GM10847 (cell line): ENCODE data around the gene DCP1B.

Experiments
- POLR2A ChIP-seq: IDR thresholded peaks from 2 replicates; pipeline ENCODE4 v1.6.1; 2011; ENCODE audit not compliant: insufficient read length; ENCODE audit errors: extremely low read depth

Gene DCP1B

GRCh38 chr12:1924996-1925683 lies 79.1 kb downstream of the DCP1B start:
- TF ChIP-seq POLR2A: no peak

GRCh38 chr12:1922985-1923384 lies 81.3 kb downstream of the DCP1B start:
- no peak for TF ChIP-seq POLR2A

GRCh38 chr12:1922075-1922709 lies 82.1 kb downstream of the DCP1B start:
- no peak for TF ChIP-seq POLR2A

- no peak for TF ChIP-seq POLR2A
Measured at GRCh38 chr12:1920971-1921370, 83.3 kb downstream of the DCP1B start.

- TF ChIP-seq POLR2A: no peak
Measured at GRCh38 chr12:1920436-1920835, 83.8 kb downstream of the DCP1B start.

GRCh38 chr12:1919763-1920162 lies 84.5 kb downstream of the DCP1B start:
- no peak for TF ChIP-seq POLR2A

- TF ChIP-seq POLR2A: no peak
Measured at GRCh38 chr12:1919284-1919683, 85.0 kb downstream of the DCP1B start.

GRCh38 chr12:1918884-1919236 lies 85.4 kb downstream of the DCP1B start:
- no peak for TF ChIP-seq POLR2A

GRCh38 chr12:1918081-1918883 lies 86.0 kb downstream of the DCP1B start, which contains the start of gene CACNA2D4:
CACNA2D4 (minus strand) TSS chr12:1918652; CDS start chr12:1918473, 179 bp downstream.
- TF ChIP-seq POLR2A: no peak

- no peak for TF ChIP-seq POLR2A
Measured at GRCh38 chr12:1917172-1918070, 86.8 kb downstream of the DCP1B start.

GRCh38 chr12:1916371-1917171 lies 87.7 kb downstream of the DCP1B start:
- TF ChIP-seq POLR2A: no peak

- TF ChIP-seq POLR2A: no peak
Measured at GRCh38 chr12:1915082-1915968, 88.9 kb downstream of the DCP1B start.
